ENCODE results near the gene SPOP.

The SPOP gene

GRCh38 chr17:49583889-49584288 lies 94.0 kb downstream of the SPOP start:
- DNase-seq (ENCODE audit: low read depth) = no peak

- no peak for DNase-seq (ENCODE audit: low read depth)
Observed at GRCh38 chr17:49583226-49583625, 94.7 kb downstream of the SPOP start.

- DNase-seq (ENCODE audit: low read depth) = no peak
Observed at GRCh38 chr17:49582789-49583188, 95.1 kb downstream of the SPOP start.

- DNase-seq (ENCODE audit: low read depth) = no peak
Observed at GRCh38 chr17:49582055-49582722, 95.7 kb downstream of the SPOP start.

- no peak for DNase-seq (ENCODE audit: low read depth)
Observed at GRCh38 chr17:49581648-49581998, 96.3 kb downstream of the SPOP start.

DNA sequence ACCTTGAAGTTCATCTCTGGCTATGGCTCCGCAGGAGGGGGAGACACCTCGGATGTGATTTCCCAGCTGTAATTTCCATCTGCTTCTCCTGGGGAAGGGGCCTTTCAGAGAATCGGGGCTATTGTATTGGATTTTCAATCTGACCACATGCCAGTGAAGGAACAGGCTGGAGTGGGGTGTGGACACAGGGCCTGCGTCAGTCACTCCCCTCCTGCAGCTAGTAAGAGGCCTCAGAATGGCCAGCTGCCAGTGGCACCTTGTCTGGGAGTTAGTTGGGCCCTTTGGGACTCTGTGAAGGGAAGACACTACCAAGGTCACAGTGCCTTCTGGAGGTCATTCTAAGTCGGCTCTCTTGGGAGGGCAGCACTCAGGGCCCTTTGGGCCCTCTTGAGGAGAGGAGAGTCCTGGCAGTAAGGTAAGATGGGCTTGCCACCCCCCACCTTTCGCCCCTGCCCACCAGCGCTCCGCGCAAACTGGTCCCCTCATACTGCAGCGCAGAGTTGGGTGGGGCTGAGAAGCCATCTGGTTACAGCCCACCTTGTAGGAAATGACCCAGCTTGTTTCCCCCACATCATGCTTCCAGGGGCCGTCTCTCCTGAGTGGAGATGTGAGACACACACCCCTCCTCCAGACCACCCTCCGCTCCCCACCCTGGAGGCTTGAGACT lies 96.8 kb downstream of the SPOP start:
- DNase-seq (ENCODE audit: low read depth) = no peak

GRCh38 chr17:49580055-49580721 lies 97.7 kb downstream of the SPOP start:
- DNase-seq (ENCODE audit: low read depth) = no peak

GRCh38 chr17:49579522-49579921 lies 98.4 kb downstream of the SPOP start:
- DNase-seq (ENCODE audit: low read depth) = no peak

GRCh38 chr17:49578952-49579500 lies 98.9 kb downstream of the SPOP start:
- no peak for DNase-seq (ENCODE audit: low read depth)

DNA sequence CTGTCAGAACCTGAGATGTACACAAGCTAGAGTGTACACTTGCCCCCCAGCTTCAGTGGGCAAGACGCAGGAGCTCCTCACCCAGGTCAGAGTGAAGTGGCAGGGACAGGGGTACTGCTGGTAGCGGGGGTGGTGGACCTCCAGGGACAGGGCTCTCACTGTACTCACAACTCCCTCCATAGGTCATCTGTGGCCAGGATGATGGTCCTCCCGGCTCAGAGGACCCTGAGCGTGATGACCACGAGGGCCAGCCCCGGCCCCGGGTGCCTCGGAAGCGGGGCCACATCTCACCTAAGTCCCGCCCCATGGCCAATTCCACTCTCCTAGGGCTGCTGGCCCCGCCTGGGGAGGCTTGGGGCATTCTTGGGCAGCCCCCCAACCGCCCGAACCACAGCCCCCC lies 99.5 kb downstream of the SPOP start:
- DNase-seq (ENCODE audit: low read depth) = no peak

- DNase-seq (ENCODE audit: low read depth) = no peak
Observed at GRCh38 chr17:49577963-49578362, 99.9 kb downstream of the SPOP start.

DNA sequence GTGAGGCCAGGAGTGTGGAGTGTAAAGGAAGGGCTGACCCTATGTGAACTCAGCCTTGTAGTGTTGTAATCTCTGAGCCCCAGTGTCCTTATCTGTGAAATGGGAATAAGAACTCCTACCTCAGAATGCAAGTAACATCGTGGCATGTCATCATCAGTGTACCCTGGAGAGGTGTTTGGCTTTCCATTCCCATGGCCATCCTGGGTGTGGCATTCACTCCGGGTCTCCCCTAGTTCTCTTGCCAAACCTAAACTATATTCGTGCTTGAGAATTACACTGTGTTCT lies 100.3 kb downstream of the SPOP start:
- no peak for DNase-seq (ENCODE audit: low read depth)

GRCh38 chr17:49576917-49577649 lies 100.8 kb downstream of the SPOP start:
- DNase-seq (ENCODE audit: low read depth) = no peak

GRCh38 chr17:49576088-49576916 lies 101.6 kb downstream of the SPOP start:
- DNase-seq (ENCODE audit: low read depth) = no peak

- DNase-seq (ENCODE audit: low read depth) = no peak
Observed at GRCh38 chr17:49575679-49576087, 102.2 kb downstream of the SPOP start, which contains the start of gene NXPH3. Gene NXPH3 (plus strand): TSS chr17:49575871. CDS start chr17:49576220, 349 bp downstream.

DNA sequence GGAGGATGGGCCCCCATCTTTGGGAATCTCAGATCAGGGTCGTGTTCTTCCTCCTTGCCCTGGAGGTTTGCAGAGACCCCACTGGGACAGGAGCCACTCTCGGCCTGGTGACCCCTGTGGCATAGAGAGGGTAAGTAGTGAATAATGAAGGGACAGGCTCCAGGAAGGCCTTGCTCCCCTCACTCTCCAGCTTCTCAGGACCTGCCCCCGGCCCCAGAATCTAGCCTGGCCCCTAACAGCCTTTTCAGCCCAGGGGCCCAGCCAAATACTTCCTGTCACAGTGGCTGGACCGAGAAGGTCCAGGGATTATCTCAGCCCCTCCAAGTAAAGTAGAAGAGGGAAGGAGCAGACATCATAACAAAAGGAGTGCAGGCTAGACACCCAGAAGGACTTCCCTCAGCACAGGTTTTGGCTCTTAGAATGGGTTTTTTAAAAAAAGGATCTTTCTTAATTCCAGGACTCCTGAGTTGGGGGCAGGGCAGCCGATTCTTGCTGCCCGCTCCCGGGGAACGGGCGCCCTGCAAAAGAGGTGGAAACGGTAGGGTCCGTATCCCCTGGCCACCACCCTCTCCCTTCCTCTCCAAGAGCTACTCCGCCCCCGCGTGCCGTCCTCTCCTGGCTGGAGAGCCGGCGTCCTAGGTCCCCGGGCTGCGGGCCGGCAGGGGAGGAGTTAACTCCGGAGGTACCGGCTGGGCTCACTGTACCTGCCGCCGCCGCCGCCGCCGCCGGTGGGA lies 102.8 kb downstream of the SPOP start:
- DNase-seq (ENCODE audit: low read depth) = no peak

- DNase-seq (ENCODE audit: low read depth) = no peak
Observed at GRCh38 chr17:49574323-49574781, 103.5 kb downstream of the SPOP start.

- no peak for DNase-seq (ENCODE audit: low read depth)
Observed at GRCh38 chr17:49573510-49574322, 104.2 kb downstream of the SPOP start.

GRCh38 chr17:49572806-49573420 lies 105.0 kb downstream of the SPOP start:
- DNase-seq (ENCODE audit: low read depth) = no peak

GRCh38 chr17:49572226-49572625 lies 105.7 kb downstream of the SPOP start:
- no peak for DNase-seq (ENCODE audit: low read depth)

Data from GM04504 (cell line).